Muscle layer of colon (tissue), 2 donors: Measurements from ENCODE around the gene C1QTNF9.

Source experiments
- H3K27ac ChIP-seq: one replicate; pipeline ENCODE4 v1.7.0; 2013; ENCODE audit warnings: low read depth, mild to moderate bottlenecking, low read length, moderate library complexity
- H3K27me3 ChIP-seq, 2 donors: one replicate each; pipeline ENCODE4 v1.7.0; 2013; ENCODE audit warnings: low read length in 2 of 2, mild to moderate bottlenecking in 2 of 2; ENCODE audit not compliant: insufficient read depth in 2 of 2, control insufficient read depth in 1 of 2
- H3K36me3 ChIP-seq: one replicate; pipeline ENCODE4 v1.7.0; 2013; ENCODE audit warnings: mild to moderate bottlenecking, low read length; ENCODE audit not compliant: insufficient read depth
- H3K4me1 ChIP-seq: one replicate; pipeline ENCODE4 v1.7.0; 2013; ENCODE audit warnings: mild to moderate bottlenecking, low read length; ENCODE audit not compliant: insufficient read depth
- H3K4me3 ChIP-seq, 2 donors: one replicate each; pipeline ENCODE4 v1.7.0; 2013; ENCODE audit warnings: low read length in 2 of 2, low read depth in 1 of 2, mild to moderate bottlenecking in 1 of 2, moderate library complexity in 1 of 2
- H3K9ac ChIP-seq: one replicate; pipeline ENCODE4 v1.7.0; 2013; ENCODE audit warnings: low read length
- H3K9me3 ChIP-seq: one replicate; pipeline ENCODE4 v1.7.0; 2013; ENCODE audit warnings: mild to moderate bottlenecking, low read length
- donor health status: abdominal sarcoma.
- donor health status: Adenocarcinoma of cecum.

C1QTNF9 gene

DNA sequence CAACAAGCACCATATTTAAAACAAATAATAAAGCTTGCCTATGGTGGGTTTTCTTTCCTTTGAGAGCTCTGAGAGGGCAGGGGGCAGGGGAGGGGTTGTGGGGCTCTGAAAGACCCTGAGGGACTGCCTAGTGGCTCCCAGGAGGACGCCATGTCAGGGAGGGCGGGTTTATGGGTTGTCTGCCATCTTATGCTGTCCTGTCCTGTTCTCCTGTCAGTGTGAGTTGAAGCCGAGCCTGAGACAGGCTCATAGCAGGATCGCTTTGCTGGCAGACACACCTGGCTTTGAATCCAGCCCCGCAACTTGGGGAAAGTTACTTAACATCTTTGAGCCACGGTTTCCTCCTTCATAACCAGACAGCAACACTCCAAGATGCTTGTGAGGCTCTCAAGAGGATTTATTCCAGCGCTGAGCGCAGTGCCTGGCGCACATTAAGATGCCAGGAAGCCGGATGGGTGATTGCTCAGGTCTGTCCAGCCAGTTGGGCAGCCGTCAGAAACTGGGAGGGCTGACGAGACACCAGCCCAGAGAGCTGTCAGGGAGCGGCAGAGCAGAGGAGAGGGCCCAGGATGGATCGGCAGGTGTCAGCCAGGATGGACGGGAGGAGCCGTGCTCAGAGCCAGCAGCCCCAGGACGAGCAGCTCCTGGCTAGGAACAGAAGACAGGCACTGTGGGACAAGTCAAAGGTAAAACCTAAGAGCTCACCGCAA is 36.8 kb upstream of the C1QTNF9 start:
- Histone ChIP-seq H3K4me1 (peaks cover 46% of the 10 kb centered on the region), H3K27me3 (no peaks in the 10 kb centered on the region), H3K4me3 (peak overlapping the region; percentile 28 to 64), H3K27ac (peak overlapping the region; percentile 59), H3K36me3 (no peaks in the 10 kb centered on the region), H3K9ac (peak overlapping the region; percentile 39), H3K9me3 (no peaks in the 10 kb centered on the region)

DNA sequence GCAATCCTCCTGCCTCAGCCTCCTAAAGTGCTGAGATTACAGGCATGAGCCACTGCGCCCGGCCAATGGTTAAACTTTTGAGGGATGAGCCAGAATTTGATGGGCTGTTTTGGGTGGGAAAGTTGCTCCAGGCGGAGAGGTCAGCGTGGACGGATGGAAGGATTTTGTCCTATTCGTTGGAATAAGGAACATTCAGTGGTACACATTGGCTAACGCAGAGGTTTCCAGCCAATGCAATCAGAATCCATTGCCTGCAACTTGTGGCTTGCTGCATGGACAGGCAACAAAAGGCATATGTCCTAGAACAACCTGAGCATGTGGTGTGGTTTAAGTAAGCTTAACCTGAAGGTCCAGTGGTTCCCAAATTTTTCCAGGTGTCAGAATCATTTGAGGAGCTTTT is 35.5 kb upstream of the C1QTNF9 start:
- Histone ChIP-seq H3K4me1 (peaks cover 40% of the 10 kb centered on the region), H3K27ac (no peak overlapping the region), H3K4me3 (no peak overlapping the region), H3K9ac (no peak overlapping the region), H3K27me3 (no peaks in the 10 kb centered on the region), H3K9me3 (no peaks in the 10 kb centered on the region), H3K36me3 (no peaks in the 10 kb centered on the region)

DNA sequence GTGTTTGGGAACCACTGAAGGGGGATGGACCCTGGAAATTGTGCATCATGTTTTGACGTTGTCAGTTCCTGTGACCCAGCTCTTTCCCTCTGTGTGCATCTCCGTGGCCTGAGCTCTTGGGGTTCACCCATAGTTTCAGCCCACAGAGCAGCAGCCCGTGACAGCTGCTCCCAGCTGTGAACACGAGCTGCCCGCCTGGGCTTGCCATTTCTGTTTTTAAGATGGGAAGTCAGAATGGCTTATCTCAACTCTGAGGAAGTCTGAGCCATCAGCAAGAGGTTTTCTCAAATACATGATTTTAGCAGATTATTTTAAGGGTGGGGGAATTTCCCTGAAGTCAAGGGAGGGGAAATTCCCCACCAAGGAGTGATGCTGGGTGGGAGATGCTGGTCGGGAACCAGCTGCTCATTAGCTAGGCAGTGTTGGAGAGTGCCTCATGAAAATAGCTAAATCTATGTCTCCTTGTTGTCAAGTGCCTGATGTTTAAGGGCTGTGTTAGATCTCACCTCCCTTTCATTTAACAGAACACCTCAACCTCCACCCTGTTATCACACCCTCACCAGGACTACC is 34.8 kb upstream of the C1QTNF9 start:
- Histone ChIP-seq H3K4me3 (no peak overlapping the region), H3K36me3 (no peaks in the 10 kb centered on the region), H3K27me3 (no peaks in the 10 kb centered on the region), H3K27ac (no peak overlapping the region), H3K9me3 (no peaks in the 10 kb centered on the region), H3K4me1 (peaks cover 40% of the 10 kb centered on the region), H3K9ac (no peak overlapping the region)

DNA sequence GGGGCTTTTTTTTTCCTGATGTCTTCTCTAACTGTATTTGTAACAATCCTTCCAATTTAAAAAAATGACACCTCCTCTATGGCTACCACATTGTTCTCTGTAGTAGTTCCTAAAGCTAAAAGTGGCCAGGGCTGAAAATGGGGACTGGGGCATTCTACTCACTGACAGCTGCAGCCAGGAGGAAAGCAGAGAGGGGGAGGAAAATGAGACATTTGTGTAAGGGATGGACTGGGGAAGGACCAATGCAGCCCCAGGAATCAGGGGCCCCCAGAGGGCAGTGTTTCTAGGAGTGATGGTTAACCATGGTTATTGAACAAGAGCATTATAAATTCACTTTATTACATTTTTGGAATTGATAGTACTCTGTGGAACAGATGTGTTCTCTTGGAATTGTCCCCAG is 34.3 kb upstream of the C1QTNF9 start:
- no peak overlapping the region for H3K4me3 ChIP-seq
- H3K27me3 ChIP-seq = no peaks in the 10 kb centered on the region
- no peak overlapping the region for H3K9ac ChIP-seq
- H3K27ac ChIP-seq = no peak overlapping the region
- peaks cover 39% of the 10 kb centered on the region for H3K4me1 ChIP-seq
- H3K9me3 ChIP-seq = no peaks in the 10 kb centered on the region
- H3K36me3 ChIP-seq = no peaks in the 10 kb centered on the region

DNA sequence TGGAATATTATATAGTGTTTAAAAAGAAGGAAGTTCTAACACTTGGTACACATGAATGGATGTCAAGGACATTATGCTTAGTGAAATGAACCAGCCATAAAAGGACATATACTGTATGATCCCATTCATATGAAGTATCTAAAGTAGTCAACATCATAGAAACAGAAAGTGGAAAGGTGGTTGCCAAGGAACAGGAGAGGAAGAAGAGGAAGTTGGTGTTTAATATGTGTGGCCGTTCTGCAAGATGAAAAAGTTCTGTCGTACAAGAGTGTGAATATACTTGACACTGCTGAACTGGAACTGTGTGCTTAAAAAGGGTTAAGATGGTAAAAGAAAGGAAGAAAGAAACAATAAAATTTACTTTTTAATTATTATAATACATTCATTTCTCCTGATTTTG is 33.1 kb upstream of the C1QTNF9 start:
- Histone ChIP-seq H3K4me3 (no peak overlapping the region), H3K27me3 (no peaks in the 10 kb centered on the region), H3K9ac (no peak overlapping the region), H3K27ac (no peak overlapping the region), H3K9me3 (no peaks in the 10 kb centered on the region), H3K36me3 (no peaks in the 10 kb centered on the region), H3K4me1 (peaks cover 33% of the 10 kb centered on the region)

DNA sequence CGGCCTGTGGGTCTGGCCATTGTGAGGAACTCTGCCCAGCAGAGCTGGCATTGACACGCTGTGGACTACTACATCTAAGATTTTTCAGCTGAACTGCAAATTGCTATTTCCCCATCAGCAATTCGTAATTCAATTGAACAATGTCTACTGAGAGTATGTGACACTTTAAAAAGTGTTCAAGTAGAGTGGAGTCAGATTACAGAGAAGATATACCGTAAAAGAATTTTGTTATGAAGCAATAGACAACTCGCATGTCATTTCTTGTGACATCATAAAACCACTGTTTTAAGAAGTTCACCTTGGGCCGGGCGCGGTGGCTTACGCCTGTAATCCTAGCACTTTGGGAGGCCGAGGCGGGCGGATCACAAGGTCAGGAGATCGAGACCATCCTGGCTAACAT is 32.5 kb upstream of the C1QTNF9 start:
- H3K4me3 ChIP-seq = no peak overlapping the region
- H3K4me1 ChIP-seq = peaks cover 35% of the 10 kb centered on the region
- no peak overlapping the region for H3K9ac ChIP-seq
- H3K27ac ChIP-seq = no peak overlapping the region
- no peaks in the 10 kb centered on the region for H3K9me3 ChIP-seq
- no peaks in the 10 kb centered on the region for H3K27me3 ChIP-seq
- H3K36me3 ChIP-seq = no peaks in the 10 kb centered on the region

DNA sequence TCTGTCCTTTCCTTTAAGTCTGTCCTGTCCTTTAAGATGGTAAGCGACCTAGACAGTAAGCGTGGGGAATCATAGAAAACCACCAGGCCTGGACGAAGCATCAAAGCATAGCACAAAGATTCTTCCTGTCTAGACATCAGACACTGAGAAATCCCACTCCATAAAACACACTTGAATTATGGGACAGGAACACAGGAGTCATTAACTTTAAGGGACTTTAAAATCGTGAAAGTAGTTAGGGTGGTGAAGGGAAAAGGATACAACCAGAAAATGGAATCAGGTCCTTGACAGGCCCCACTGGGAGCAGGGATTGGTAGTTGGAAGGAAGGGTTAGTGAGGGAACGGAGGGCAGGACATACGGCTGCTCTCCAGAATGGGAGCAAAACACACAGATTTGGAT is 31.6 kb upstream of the C1QTNF9 start:
- no peaks in the 10 kb centered on the region for H3K9me3 ChIP-seq
- no peak overlapping the region for H3K9ac ChIP-seq
- H3K4me1 ChIP-seq = peaks cover 36% of the 10 kb centered on the region
- no peak overlapping the region for H3K27ac ChIP-seq
- H3K4me3 ChIP-seq = no peak overlapping the region
- no peaks in the 10 kb centered on the region for H3K27me3 ChIP-seq
- no peaks in the 10 kb centered on the region for H3K36me3 ChIP-seq

DNA sequence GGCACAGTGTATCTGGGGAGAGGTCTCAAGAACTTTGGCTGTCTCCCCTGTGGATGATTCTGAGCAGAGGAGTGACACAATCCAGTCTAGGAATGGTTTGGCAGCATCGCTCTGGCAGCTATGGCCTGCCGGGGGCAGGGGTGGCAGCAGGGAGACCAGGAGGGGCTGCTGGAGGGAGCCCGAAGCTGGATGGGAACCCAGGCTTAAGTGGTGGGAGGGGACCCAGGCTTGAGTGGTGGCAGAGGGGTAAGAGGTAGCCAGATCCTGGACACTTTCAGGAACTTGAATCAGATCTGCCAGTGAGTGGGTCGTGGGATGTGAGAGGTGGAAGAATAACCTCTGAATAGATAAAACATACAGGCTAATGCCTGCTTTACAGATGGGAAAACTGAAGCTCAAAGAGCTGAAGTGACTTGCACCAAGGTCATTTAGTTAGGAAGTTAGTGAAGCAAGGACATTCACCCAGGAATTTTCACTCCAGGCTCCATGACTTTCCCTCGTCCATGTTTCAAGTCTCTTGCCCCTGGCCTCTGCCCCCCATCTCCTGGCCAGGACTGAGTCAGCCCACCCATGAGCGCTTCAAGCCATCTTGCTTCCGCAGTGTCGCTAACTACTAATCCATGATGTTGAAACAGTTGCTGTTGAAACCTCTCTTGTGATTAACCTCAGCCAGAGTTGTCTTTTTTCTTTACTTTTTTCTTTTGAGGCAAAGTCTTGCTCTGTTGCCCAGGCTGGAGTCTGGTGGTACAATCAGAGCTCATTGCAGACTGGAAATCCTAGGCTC is 29.9 kb upstream of the C1QTNF9 start:
- Histone ChIP-seq H3K36me3 (no peaks in the 10 kb centered on the region), H3K27me3 (no peaks in the 10 kb centered on the region), H3K4me3 (no peak overlapping the region), H3K9me3 (no peaks in the 10 kb centered on the region), H3K9ac (no peak overlapping the region), H3K4me1 (peaks cover 27% of the 10 kb centered on the region), H3K27ac (no peak overlapping the region)

DNA sequence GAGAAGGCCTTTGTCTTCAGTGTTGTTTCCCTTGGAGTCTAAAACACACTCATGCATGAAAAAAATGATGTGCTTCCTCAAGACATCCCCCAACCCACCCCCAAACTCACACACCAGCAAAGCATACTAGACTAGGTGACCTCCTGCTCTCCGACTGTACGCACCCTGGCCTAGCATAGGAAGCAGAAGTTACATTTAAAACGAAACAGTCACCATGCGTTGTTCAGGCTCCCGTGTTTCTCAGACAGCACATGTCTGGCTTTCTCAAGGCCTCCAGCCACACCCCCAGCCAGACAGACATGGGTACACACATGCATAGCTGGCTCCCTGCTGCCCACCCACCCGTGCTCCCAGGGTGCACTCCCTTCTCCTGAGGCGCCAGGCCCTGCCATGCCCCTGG is 28.7 kb upstream of the C1QTNF9 start:
- H3K9me3 ChIP-seq = no peaks in the 10 kb centered on the region
- no peaks in the 10 kb centered on the region for H3K27me3 ChIP-seq
- no peak overlapping the region for H3K27ac ChIP-seq
- no peak overlapping the region for H3K4me3 ChIP-seq
- H3K9ac ChIP-seq = no peak overlapping the region
- H3K4me1 ChIP-seq = peaks cover 20% of the 10 kb centered on the region
- H3K36me3 ChIP-seq = peaks cover under 1% of the 10 kb centered on the region

DNA sequence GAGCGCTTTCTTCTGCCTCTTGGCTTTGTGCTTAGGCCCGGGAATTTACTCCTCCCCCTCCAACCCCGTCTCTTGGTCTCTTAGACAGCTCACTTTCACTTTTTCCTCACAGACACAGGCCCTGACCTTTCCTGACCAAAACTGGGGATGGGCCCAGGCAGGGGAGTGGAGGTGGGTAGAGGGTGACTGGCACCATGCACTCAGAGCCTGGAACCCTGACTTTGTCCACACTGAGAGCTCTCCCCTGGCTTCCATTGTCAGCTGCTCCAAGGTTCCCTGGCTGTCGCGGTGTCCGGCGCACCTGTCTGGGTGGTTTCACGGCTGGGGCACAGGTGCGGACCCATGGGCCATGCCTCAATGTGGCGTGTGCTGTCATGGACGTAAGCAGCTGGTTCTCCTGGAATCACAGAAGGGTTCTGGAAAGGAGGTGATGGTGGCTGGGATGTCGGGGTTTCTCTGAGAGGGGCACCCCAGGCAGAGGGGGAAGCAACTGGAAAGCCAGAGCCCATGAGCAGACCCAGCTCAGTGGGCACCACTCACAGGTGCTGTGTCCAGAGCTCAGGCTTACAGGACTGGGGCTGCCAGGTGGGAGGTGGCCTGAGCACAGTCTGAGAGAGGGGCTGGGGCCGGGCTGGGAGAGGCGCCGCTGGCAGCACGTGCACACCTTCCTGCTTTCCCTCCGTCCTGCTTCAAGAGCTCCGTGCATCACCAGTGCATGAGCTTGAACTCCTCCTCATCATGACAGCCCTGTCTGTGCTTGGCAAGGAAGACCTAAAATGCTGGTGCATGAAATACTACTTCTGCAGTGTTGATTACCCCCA is 28.0 kb upstream of the C1QTNF9 start:
- H3K9me3 ChIP-seq = no peaks in the 10 kb centered on the region
- no peak overlapping the region for H3K27ac ChIP-seq
- H3K9ac ChIP-seq = no peak overlapping the region
- H3K27me3 ChIP-seq = no peaks in the 10 kb centered on the region
- no peak overlapping the region for H3K4me3 ChIP-seq
- H3K4me1 ChIP-seq = peaks cover 20% of the 10 kb centered on the region
- peaks cover 7% of the 10 kb centered on the region for H3K36me3 ChIP-seq

DNA sequence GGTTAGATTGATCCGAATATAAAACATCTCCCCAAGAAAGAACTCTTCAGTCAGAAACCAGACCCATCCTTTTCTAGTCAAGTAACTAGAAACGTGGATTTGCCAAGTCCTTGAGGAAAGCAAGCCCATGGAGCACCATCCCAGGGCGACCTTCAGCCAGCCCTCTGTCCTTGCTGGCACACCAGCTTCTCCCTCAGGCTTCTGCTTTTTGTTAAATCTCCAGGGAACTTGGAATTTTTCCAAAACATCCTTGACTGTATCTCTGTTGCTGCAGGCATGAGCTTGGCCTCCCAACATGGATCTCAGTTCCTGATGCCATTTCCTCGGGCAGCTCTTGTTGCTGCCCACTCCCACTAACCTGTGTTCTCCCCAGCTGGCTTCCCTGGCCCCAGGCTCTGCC is 27.1 kb upstream of the C1QTNF9 start:
- H3K4me3 ChIP-seq = no peak overlapping the region
- no peaks in the 10 kb centered on the region for H3K27me3 ChIP-seq
- H3K9ac ChIP-seq = no peak overlapping the region
- peaks cover 12% of the 10 kb centered on the region for H3K36me3 ChIP-seq
- no peak overlapping the region for H3K27ac ChIP-seq
- no peaks in the 10 kb centered on the region for H3K9me3 ChIP-seq
- H3K4me1 ChIP-seq = peaks cover 20% of the 10 kb centered on the region
